ENCODE measurements around the gene TRPV2.

The TRPV2 gene

GRCh38 chr17:16379654-16380053 is 35.7 kb upstream of the TRPV2 start:
- no peaks in the 10 kb centered on the region for H3K9me3 ChIP-seq
- DNase-seq: no peak
- H3K36me3 ChIP-seq: peaks cover 21 to 24% (median 22%) of the 10 kb centered on the region in 3 donors
- TF ChIP-seq, protein P1, sequence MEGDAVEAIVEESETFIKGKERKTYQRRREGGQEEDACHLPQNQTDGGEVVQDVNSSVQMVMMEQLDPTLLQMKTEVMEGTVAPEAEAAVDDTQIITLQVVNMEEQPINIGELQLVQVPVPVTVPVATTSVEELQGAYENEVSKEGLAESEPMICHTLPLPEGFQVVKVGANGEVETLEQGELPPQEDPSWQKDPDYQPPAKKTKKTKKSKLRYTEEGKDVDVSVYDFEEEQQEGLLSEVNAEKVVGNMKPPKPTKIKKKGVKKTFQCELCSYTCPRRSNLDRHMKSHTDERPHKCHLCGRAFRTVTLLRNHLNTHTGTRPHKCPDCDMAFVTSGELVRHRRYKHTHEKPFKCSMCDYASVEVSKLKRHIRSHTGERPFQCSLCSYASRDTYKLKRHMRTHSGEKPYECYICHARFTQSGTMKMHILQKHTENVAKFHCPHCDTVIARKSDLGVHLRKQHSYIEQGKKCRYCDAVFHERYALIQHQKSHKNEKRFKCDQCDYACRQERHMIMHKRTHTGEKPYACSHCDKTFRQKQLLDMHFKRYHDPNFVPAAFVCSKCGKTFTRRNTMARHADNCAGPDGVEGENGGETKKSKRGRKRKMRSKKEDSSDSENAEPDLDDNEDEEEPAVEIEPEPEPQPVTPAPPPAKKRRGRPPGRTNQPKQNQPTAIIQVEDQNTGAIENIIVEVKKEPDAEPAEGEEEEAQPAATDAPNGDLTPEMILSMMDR (IDR thresholded peaks at IDR 0.05): no peak
- intact Hi-C loops (cut with DNase I; ENCODE audit: low total_unique reads): no loop called here
- peak overlapping the region in 1 of 2 donors; percentile 88 for H3K27ac ChIP-seq
- no peak overlapping the region for H3K4me3 ChIP-seq
- H3K27me3 ChIP-seq: no peaks in the 10 kb centered on the region
- H3K4me1 ChIP-seq: peaks cover 0 to 35% (median 27%) of the 10 kb centered on the region in 4 donors

DNA sequence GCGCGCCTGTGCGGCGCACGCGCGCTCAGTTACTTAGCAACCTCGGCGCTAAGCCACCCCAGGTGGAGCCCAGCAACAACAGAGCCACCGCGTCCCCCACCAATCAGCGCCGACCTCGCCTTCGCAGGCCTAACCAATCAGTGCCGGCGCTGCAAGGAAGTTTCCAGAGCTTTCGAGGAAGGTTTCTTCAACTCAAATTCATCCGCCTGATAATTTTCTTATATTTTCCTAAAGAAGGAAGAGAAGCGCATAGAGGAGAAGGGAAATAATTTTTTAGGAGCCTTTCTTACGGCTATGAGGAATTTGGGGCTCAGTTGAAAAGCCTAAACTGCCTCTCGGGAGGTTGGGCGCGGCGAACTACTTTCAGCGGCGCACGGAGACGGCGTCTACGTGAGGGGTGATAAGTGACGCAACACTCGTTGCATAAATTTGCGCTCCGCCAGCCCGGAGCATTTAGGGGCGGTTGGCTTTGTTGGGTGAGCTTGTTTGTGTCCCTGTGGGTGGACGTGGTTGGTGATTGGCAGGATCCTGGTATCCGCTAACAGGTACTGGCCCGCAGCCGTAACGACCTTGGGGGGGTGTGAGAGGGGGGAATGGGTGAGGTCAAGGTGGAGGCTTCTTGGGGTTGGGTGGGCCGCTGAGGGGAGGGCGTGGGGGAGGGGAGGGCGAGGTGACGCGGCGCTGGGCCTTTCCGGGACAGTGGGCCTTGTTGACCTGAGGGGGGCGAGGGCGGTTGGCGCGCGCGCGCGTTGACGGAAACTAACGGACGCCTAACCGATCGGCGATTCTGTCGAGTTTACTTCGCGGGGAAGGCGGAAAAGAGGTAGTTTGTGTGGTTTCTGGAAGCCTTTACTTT is 34.5 kb upstream of the TRPV2 start, which contains the start of gene UBB:
UBB (plus strand) TSS at position 452 of the 856 bp plus-strand sequence. CDS start 817 bp downstream, outside the sequence.
- DNase-seq: peak; percentile 96 to 98

DNA sequence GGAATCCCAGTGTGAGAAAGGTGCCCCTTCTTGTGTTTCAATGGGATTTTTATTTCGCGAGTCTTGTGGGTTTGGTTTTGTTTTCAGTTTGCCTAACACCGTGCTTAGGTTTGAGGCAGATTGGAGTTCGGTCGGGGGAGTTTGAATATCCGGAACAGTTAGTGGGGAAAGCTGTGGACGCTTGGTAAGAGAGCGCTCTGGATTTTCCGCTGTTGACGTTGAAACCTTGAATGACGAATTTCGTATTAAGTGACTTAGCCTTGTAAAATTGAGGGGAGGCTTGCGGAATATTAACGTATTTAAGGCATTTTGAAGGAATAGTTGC is 33.9 kb upstream of the TRPV2 start:
- H3K9me3 ChIP-seq: no peaks in the 10 kb centered on the region
- TF ChIP-seq, protein P1 (IDR thresholded peaks at IDR 0.05): no peak
- H3K27ac ChIP-seq: peak overlapping the region; percentile 88 to 92
- H3K27me3 ChIP-seq: no peaks in the 10 kb centered on the region
- peak overlapping the region; percentile 74 to 77 for H3K4me3 ChIP-seq
- intact Hi-C loops (cut with DNase I; ENCODE audit: low total_unique reads): no loop called here
- H3K36me3 ChIP-seq: peaks cover 21 to 24% (median 22%) of the 10 kb centered on the region in 3 donors
- DNase-seq: no peak
- H3K4me1 ChIP-seq: peaks cover 0 to 39% (median 29%) of the 10 kb centered on the region in 4 donors

More for the DNA sequence above, 34.5 kb upstream of the TRPV2 start, which contains the start of gene UBB:
- intact Hi-C loops (cut with DNase I; ENCODE audit: low total_unique reads): no loop called here
- Histone ChIP-seq H3K27ac (peak within 1 kb of the TSS; percentile 88 to 92), H3K36me3 (peaks cover 21 to 24% (median 22%) of the 10 kb centered on the region in 3 donors), H3K4me3 (peak within 1 kb of the TSS; percentile 74 to 77), H3K27me3 (no peaks in the 10 kb centered on the region), H3K9me3 (no peaks in the 10 kb centered on the region), H3K4me1 (peaks cover 0 to 33% (median 26%) of the 10 kb centered on the region in 4 donors)
- TF ChIP-seq, protein P1 (IDR thresholded peaks at IDR 0.05): no peak

DNA sequence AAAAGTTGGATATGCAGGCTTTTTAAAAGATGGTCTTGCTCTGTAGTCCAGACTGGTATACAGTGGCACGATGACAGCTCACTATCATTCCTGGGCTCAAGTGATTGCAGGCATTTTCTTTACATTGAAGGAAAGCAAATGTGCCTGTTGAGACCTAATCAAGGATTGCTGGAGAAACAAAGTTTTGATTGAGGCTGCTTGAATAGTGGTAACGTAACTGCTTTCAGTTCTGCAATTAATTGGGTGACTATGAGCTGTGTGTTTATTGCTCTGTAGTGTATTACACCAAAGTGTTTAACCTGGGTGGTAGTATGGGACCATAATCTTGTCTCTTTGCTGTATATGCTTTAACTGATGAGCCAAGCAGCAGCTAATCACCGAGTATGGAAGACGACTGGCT is 32.2 kb upstream of the TRPV2 start:
- no peak for DNase-seq
- Histone ChIP-seq H3K36me3 (peaks cover 21 to 24% (median 22%) of the 10 kb centered on the region in 3 donors), H3K9me3 (no peaks in the 10 kb centered on the region), H3K27ac (no peak overlapping the region), H3K27me3 (no peaks in the 10 kb centered on the region), H3K4me1 (peaks cover 0 to 48% (median 33%) of the 10 kb centered on the region in 4 donors), H3K4me3 (no peak overlapping the region)
- TF ChIP-seq, protein P1 (IDR thresholded peaks at IDR 0.05): no peak
- intact Hi-C loops (cut with DNase I; ENCODE audit: low total_unique reads): no loop called here

DNA sequence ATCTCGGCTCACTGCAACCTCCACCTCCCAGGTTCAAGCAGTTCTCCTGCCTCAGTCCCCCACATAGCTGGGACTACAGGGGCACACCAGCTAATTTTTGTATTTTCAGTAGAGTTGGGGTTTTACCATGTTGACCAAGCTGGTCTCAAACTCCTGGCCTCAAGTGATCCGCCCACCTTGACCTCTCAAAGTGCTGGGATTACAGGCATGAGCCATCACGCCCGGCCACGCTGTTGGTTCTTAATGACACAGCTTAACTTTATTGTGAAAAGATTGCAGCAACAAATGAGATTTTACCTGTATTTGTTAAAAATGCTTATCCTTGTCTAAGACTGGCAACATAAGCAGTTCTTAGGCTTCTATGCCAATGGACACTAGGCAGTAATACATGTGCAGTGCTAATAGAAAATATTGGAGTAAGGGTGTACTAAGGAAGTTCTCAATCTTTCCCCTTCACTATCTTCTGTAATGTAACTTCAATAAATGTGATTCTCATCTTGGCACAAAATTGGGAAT is 31.5 kb upstream of the TRPV2 start:
- no peaks in the 10 kb centered on the region for H3K27me3 ChIP-seq
- no peak for DNase-seq
- H3K4me3 ChIP-seq: no peak overlapping the region
- TF ChIP-seq, protein P1 (IDR thresholded peaks at IDR 0.05): no peak
- H3K4me1 ChIP-seq: peaks cover 0 to 48% (median 33%) of the 10 kb centered on the region in 4 donors
- no peak overlapping the region for H3K27ac ChIP-seq
- intact Hi-C loops (cut with DNase I; ENCODE audit: low total_unique reads): no loop called here
- H3K36me3 ChIP-seq: peaks cover 21 to 24% (median 22%) of the 10 kb centered on the region in 3 donors
- H3K9me3 ChIP-seq: no peaks in the 10 kb centered on the region
